ENCODE data around the gene MACROD2.

- no peak for TF ChIP-seq PAX5 (IDR thresholded peaks at IDR 0.05; ENCODE audit: insufficient read depth, low read length, severe bottlenecking)
- no peak for TF ChIP-seq TAF1 (IDR thresholded peaks at IDR 0.05; ENCODE audit: low read depth, low read length)
- no peak for TF ChIP-seq POLR2AphosphoS5 (IDR thresholded peaks at IDR 0.05; ENCODE audit: low read depth, low read length)
These were observed 963.3 kb downstream of the MACROD2 start for GRCh38 chr20:14958626-14959025.
